CD14-positive monocyte (primary cell): ENCODE results near the gene STRA6. TPM values are rescaled to one million over a fixed set of nuclear protein-coding genes. Genes with fewer than 3 reads are reported as not detected.

Experiments used
- DNase-seq, 3 donors: peaks; one replicate each; pipeline ENCODE4 v3.0.0-alpha.2; 2011 to 2022
- H2AFZ ChIP-seq: 2 replicates; pipeline ENCODE4 v1.6.0; 2012; ENCODE audit warnings: mild to moderate bottlenecking, low read depth, low read length, inconsistent platforms; ENCODE audit not compliant: insufficient read depth, poor library complexity, severe bottlenecking
- H3K27ac ChIP-seq, 2 donors: 1 replicate in 1 of 2; 2 replicates in 1 of 2; pipeline ENCODE4 v1.5.1; 2012 to 2013; ENCODE audit warnings: low read length in 2 of 2, control low read depth in 1 of 2, inconsistent platforms in 1 of 2, low read depth in 1 of 2, mild to moderate bottlenecking in 1 of 2
- H3K27me3 ChIP-seq, 2 donors: one replicate each; pipeline versions ENCODE4 v1.6.0 to v1.6.1; 2011 to 2013; ENCODE audit warnings: low read length in 2 of 2; ENCODE audit not compliant: control insufficient read depth in 2 of 2, insufficient read depth in 2 of 2
- H3K36me3 ChIP-seq, 2 donors: replicated peaks in 1 of 2; 1 replicate in 1 of 2; 2 replicates in 1 of 2; pipeline versions ENCODE4 v1.5.1 to v1.6.1; 2012 to 2013; ENCODE audit warnings: low read length in 2 of 2, control low read depth in 1 of 2, inconsistent platforms in 1 of 2, mild to moderate bottlenecking in 1 of 2; ENCODE audit not compliant: insufficient read depth in 2 of 2, control insufficient read depth in 1 of 2
- H3K4me1 ChIP-seq, 2 donors: 1 replicate in 1 of 2; 2 replicates in 1 of 2; pipeline versions ENCODE4 v1.5.1 to v1.6.1; 2012 to 2013; ENCODE audit warnings: low read length in 2 of 2, control low read depth in 1 of 2, inconsistent platforms in 1 of 2, mild to moderate bottlenecking in 1 of 2, moderate library complexity in 1 of 2; ENCODE audit not compliant: insufficient read depth in 2 of 2, control insufficient read depth in 1 of 2
- H3K4me2 ChIP-seq: replicated peaks from 2 replicates; pipeline ENCODE3; 2012; ENCODE audit warnings: low read length, moderate library complexity, mild to moderate bottlenecking; ENCODE audit not compliant: poor library complexity, severe bottlenecking; ENCODE audit errors: extremely low read depth
- H3K4me3 ChIP-seq, 3 experiments: fragments of 200-600 bp in 1 of 3; sonication (generic) in 1 of 3; replicated peaks in 1 of 3; 1 replicate in 2 of 3; 2 replicates in 1 of 3; pipeline ENCODE4 v1.5.1; 2011 to 2013; ENCODE audit warnings: low read length in 3 of 3, mild to moderate bottlenecking in 3 of 3, control low read depth in 2 of 3, low read depth in 2 of 3, inconsistent platforms in 1 of 3, moderate library complexity in 1 of 3
- H3K79me2 ChIP-seq: 2 replicates; pipeline ENCODE4 v1.6.0; 2012; ENCODE audit warnings: mild to moderate bottlenecking, control low read depth, inconsistent platforms, low read length, moderate library complexity; ENCODE audit not compliant: insufficient read depth
- H3K9ac ChIP-seq: 2 replicates; pipeline ENCODE4 v1.6.0; 2017; ENCODE audit warnings: low read length, mild to moderate bottlenecking; ENCODE audit not compliant: insufficient read depth, poor library complexity, severe bottlenecking
- H3K9me3 ChIP-seq, 2 donors: replicated peaks in 1 of 2; 1 replicate in 1 of 2; 2 replicates in 1 of 2; pipeline versions ENCODE4 v1.5.1 to v1.6.1; 2012 to 2013; ENCODE audit warnings: low read length in 2 of 2, control low read depth in 1 of 2; ENCODE audit not compliant: control insufficient read depth in 1 of 2, insufficient read depth in 1 of 2
- H4K20me1 ChIP-seq: 2 replicates; pipeline ENCODE4 v1.6.0; 2012; ENCODE audit warnings: mild to moderate bottlenecking, low read length, control low read depth, moderate library complexity; ENCODE audit not compliant: insufficient read depth
- H3K27ac Mint-ChIP-seq, 7 donors: one replicate each; pipeline ENCODE4 v1.8.0; 2020; ENCODE audit warnings: mild to moderate bottlenecking in 7 of 7, mixed read lengths in 7 of 7, moderate library complexity in 6 of 7, inconsistent platforms in 2 of 7
- H3K27me3 Mint-ChIP-seq, 3 donors: one replicate each; pipeline ENCODE4 v1.8.0; 2021 to 2022; ENCODE audit warnings: low read depth in 3 of 3, mild to moderate bottlenecking in 3 of 3, mixed read lengths in 3 of 3, moderate library complexity in 3 of 3, inconsistent platforms in 1 of 3
- H3K36me3 Mint-ChIP-seq, 2 donors: one replicate each; pipeline ENCODE4 v1.8.0; 2020; ENCODE audit warnings: mixed read lengths in 2 of 2, inconsistent platforms in 1 of 2, mild to moderate bottlenecking in 1 of 2
- H3K4me1 Mint-ChIP-seq: one replicate; pipeline ENCODE4 v1.8.0; 2020; ENCODE audit warnings: mild to moderate bottlenecking, mixed read lengths
- H3K4me3 Mint-ChIP-seq, 2 donors: one replicate each; pipeline ENCODE4 v1.8.0; 2020; ENCODE audit warnings: mild to moderate bottlenecking in 2 of 2, mixed read lengths in 2 of 2, moderate library complexity in 1 of 2
- H3K9me3 Mint-ChIP-seq, 7 donors: one replicate each; pipeline ENCODE4 v1.8.0; 2020 to 2022; ENCODE audit warnings: mixed read lengths in 7 of 7, mild to moderate bottlenecking in 6 of 7, moderate library complexity in 6 of 7, inconsistent platforms in 2 of 7
- WGBS: methylation state at CpG from one replicate; pipeline ENCODE4 v1.1.5; 2013; ENCODE audit warnings: missing lambda C conversion rate; ENCODE audit not compliant: insufficient coverage; 5-methylcytosine and 5-hydroxymethylcytosine counted together
- intact Hi-C, 2 donors: fragments of 100-400 bp; cut with micrococcal nuclease; formaldehyde crosslinking; loops; one replicate each; pipeline versions ENCODE4 v1.15.0 to v1.15.1; 2023
- polyA plus RNA-seq, 3 donors: library from polyadenylated mRNA; depleted of rRNA in 1 of 3; unstranded in 2 of 3; stranded (reverse) in 1 of 3; fragments of 300-500 nt in 2 of 3; fragments of >200 nt in 1 of 3; fragmentation: Illumina TruSeq in 2 of 3; gene quantifications; 1 replicate in 2 of 3; 2 replicates in 1 of 3; pipeline ENCODE4 v1.2.3, GENCODE V29; 2012 to 2021
- TF ChIP-seq, protein P1 (sequence below): fragments of 200-600 bp; IDR thresholded peaks from one replicate; pipeline ENCODE4 v1.8.0; 2022; ENCODE audit warnings: antibody characterized with exemption, mild to moderate bottlenecking

Gene STRA6
- polyA plus RNA-seq, 3 donors: not detected

DNA sequence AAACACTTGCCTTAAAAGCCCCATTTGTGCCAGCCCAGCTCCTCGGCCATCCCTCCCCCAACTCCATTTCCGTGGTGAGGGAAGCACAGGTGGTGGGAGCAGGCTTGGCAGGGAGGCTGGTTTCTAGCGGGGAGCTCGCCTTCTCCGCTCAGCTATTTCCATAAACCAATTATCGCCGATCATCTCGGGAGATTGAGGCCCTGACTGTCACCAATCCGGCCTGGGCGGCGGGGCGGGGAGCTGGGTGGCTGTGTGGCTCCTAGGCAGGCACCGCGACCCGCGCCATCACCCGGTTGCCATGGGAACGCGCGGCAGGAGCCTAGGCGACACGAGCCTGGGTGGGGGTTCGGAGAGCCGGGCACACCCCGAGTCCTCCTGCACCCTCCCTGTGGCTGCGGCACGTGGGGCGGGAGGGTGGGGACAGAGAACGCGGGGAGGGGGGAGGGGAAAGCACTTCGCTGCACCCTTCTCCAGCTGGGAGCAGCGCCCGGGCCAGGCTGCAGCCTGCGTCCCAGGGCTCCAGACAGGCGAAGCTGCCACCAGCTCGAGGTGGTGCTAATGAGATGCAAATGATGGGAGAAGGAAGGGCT, 42.9 kb upstream of the STRA6 start:
- H3K9me3 ChIP-seq: no peaks in the 10 kb centered on the region
- no peak overlapping the region for H2AFZ ChIP-seq
- H4K20me1 ChIP-seq: no peaks in the 10 kb centered on the region
- no peak overlapping the region for H3K4me3 ChIP-seq
- no peak overlapping the region for H3K9ac ChIP-seq
- peaks cover 0 to 19% of the 10 kb centered on the region in 2 donors for H3K27me3 ChIP-seq
- H3K4me2 ChIP-seq: no peak overlapping the region
- no peaks in the 10 kb centered on the region for H3K4me1 ChIP-seq
- no peak overlapping the region for H3K27ac ChIP-seq
- H3K27ac Mint-ChIP-seq: no peak overlapping the region
- intact Hi-C loops: no loop called here
- no peaks in the 10 kb centered on the region for H3K36me3 Mint-ChIP-seq
- H3K27me3 Mint-ChIP-seq: peaks cover 22 to 32% (median 28%) of the 10 kb centered on the region in 3 donors
- H3K4me3 Mint-ChIP-seq: peak overlapping the region in 1 of 2 donors; percentile 31
- H3K36me3 ChIP-seq: no peaks in the 10 kb centered on the region
- no peaks in the 10 kb centered on the region for H3K4me1 Mint-ChIP-seq
- H3K9me3 Mint-ChIP-seq: no peaks in the 10 kb centered on the region
- TF ChIP-seq, protein P1, sequence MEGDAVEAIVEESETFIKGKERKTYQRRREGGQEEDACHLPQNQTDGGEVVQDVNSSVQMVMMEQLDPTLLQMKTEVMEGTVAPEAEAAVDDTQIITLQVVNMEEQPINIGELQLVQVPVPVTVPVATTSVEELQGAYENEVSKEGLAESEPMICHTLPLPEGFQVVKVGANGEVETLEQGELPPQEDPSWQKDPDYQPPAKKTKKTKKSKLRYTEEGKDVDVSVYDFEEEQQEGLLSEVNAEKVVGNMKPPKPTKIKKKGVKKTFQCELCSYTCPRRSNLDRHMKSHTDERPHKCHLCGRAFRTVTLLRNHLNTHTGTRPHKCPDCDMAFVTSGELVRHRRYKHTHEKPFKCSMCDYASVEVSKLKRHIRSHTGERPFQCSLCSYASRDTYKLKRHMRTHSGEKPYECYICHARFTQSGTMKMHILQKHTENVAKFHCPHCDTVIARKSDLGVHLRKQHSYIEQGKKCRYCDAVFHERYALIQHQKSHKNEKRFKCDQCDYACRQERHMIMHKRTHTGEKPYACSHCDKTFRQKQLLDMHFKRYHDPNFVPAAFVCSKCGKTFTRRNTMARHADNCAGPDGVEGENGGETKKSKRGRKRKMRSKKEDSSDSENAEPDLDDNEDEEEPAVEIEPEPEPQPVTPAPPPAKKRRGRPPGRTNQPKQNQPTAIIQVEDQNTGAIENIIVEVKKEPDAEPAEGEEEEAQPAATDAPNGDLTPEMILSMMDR: no peak
- H3K79me2 ChIP-seq: no peaks in the 10 kb centered on the region
- no peak for DNase-seq
- 6% methylated on average over 25 of the region's 36 CpGs for WGBS

DNA sequence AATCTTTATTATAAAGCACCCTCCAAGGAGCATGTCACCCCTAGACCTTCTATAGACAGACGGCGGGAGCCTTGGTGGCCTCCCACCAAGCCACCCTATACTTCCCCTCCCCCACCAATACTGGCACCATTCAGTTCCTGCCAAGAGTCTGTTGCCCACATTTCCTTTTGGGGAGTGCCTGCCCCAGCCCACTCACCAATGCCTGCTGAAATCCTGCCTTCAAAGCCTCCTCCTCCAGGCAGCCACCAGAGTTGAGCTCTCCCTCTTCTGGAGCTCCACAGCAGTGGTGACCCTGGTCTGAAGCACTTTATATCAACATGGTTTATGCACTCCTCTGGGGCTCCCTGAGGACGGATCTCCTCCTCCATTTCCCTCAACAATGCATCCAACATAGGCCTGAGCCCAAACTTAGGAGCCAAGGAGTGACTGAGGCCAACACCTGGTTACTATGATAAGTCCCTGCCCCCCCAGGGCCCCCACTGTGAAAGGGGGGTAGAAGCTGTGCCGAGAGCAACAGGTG, 42.3 kb upstream of the STRA6 start:
- intact Hi-C loops: no loop called here
- Mint-ChIP-seq H3K4me1 (no peaks in the 10 kb centered on the region), H3K27ac (no peak overlapping the region), H3K36me3 (no peaks in the 10 kb centered on the region), H3K27me3 (peaks cover 22 to 32% (median 28%) of the 10 kb centered on the region in 3 donors), H3K4me3 (peak overlapping the region in 1 of 2 donors; percentile 28), H3K9me3 (no peaks in the 10 kb centered on the region)
- Histone ChIP-seq H3K4me3 (no peak overlapping the region), H4K20me1 (no peaks in the 10 kb centered on the region), H3K9ac (no peak overlapping the region), H2AFZ (no peak overlapping the region), H3K27me3 (peaks cover 0 to 19% of the 10 kb centered on the region in 2 donors), H3K79me2 (no peaks in the 10 kb centered on the region), H3K9me3 (no peaks in the 10 kb centered on the region), H3K36me3 (no peaks in the 10 kb centered on the region), H3K4me1 (no peaks in the 10 kb centered on the region), H3K27ac (no peak overlapping the region), H3K4me2 (no peak overlapping the region)
- no peak for DNase-seq
- TF ChIP-seq, protein P1: no peak
- WGBS: 87% methylated on average over 2 of the region's 4 CpGs
